Measurements from ENCODE around the gene HSPG2. TPM values are rescaled to one million over a fixed set of nuclear protein-coding genes. Genes with fewer than 3 reads are reported as not detected.

HSPG2 gene
- total and polyA plus RNA-seq, 2 of the 8 experiments (the other 6 are each of a cell fraction or from before 2014, with no cell fraction given), result 17.8 to 111 TPM

DNA sequence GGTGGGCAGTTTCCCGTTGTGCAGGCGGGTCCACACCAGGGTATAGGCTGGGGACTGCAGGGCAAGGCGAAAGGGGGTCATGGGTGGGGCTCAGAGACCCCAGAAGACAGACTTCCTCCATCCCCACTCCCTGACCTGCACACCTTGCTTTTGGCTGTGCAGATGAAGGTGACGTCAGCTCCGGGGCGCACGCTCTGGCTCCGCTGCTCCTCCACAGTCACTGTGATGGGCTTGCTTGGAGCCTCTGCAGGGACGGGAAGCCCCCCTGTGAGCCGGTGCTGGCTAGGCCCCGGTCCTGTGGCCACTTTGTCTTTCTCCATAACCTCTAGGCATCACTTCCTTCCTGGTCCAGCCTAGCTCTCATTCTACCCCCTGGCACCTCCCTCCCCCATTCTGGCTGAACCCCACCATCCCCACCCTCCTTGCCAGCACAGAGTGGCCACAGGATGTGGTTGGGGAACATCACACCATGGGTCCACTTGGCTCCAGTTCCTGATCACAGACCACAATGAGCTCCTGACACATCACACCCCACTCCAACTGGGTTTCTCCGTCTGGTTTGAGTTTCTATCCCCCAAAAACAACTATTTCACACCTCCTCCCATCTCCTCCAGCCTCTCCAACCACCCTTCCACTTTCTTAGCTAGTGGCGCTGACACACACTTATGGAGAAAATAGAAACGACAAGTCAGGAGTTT is 79.8 kb downstream of the HSPG2 start:
- no peak overlapping the region for H2BK15ac ChIP-seq (ENCODE audit: low read length)
- H3K79me1 ChIP-seq (ENCODE audit: low read depth, low read length), result no peaks in the 10 kb centered on the region
- H4K20me1 ChIP-seq (replicated peaks in 1 of 2; ENCODE audit: control insufficient read depth in 1 of 2, insufficient read depth in 2 of 2, low read length in 2 of 2), result peaks cover 0 to 4% of the 10 kb centered on the region in 2 experiments
- H2BK5ac ChIP-seq (ENCODE audit: low read depth, low read length), result no peak overlapping the region
- H2BK120ac ChIP-seq (replicated peaks; ENCODE audit: low read depth, low read length), result no peak overlapping the region
- H3K79me2 ChIP-seq (ENCODE audit: control insufficient read depth in 1 of 2, insufficient read depth in 2 of 2, low read length in 2 of 2), result no peaks in the 10 kb centered on the region
- no peak overlapping the region for H2AK5ac ChIP-seq (ENCODE audit: low read depth, low read length)
- H3K4me1 ChIP-seq (replicated peaks in 1 of 4; ENCODE audit: control insufficient read depth in 3 of 4, insufficient read depth in 4 of 4, low read length in 3 of 4), result no peaks in the 10 kb centered on the region
- no peak for TF ChIP-seq CHD2 (IDR thresholded peaks at IDR 0.05; ENCODE audit: low read length)
- TF ChIP-seq ZNF274 (IDR thresholded peaks at IDR 0.05; ENCODE audit: borderline replicate concordance, extremely low read depth, low read length), result no peak
- TF ChIP-seq NANOG (IDR thresholded peaks at IDR 0.05; ENCODE audit: insufficient read depth, low read depth, low read length, poor library complexity, severe bottlenecking), result no peak
- TF ChIP-seq TCF12 (IDR thresholded peaks at IDR 0.05; ENCODE audit: low read depth, low read length), result no peak
- TF ChIP-seq SIN3A (conservative IDR thresholded peaks at IDR 0.05 in 1 of 2, IDR thresholded peaks at IDR 0.05 in 1 of 2; ENCODE audit: low read depth in 1 of 2, low read length in 2 of 2), result no peak
- TF ChIP-seq RFX5 (IDR thresholded peaks at IDR 0.05; ENCODE audit: borderline replicate concordance, low read depth, low read length), result no peak
- TF ChIP-seq SIX5 (IDR thresholded peaks at IDR 0.05; ENCODE audit: low read depth, low read length), result no peak
- no peak for TF ChIP-seq YY1 (IDR thresholded peaks at IDR 0.05; ENCODE audit: low read depth, low read length)
- TF ChIP-seq PHF8 (conservative IDR thresholded peaks at IDR 0.05; ENCODE audit: low read depth, low read length), result no peak
- no peak for TF ChIP-seq CBX8 (IDR thresholded peaks at IDR 0.05; ENCODE audit: borderline replicate concordance, low read depth, low read length)
- no peak for TF ChIP-seq USF2 (IDR thresholded peaks at IDR 0.05; ENCODE audit: low read length)
- FAIRE-seq (no peak), DNase-seq (ENCODE audit: low read depth in 1 of 2, low spot score in 2 of 2) (no peak)
- ChIA-PET CTCF (ENCODE audit: partially characterized antibody) (interaction anchor here (0.6 to 1.3 kb wide), 3 partner anchors 16 to 228 kb away, joined by 3 to 4 read pairs (median 4); no protein-coding TSS in a partner anchor), POLR2A (ENCODE audit: partially characterized antibody) (interaction anchor here (1.0 kb wide), 1 partner anchor 12 kb away, joined by 3 read pairs; no protein-coding TSS in a partner anchor)
- no peak overlapping the region for H3K4me2 ChIP-seq (ENCODE audit: insufficient read depth in 1 of 2, low read depth in 2 of 2, low read length in 2 of 2)
- H4K5ac ChIP-seq (ENCODE audit: insufficient read length, low read depth, low read length), result no peak overlapping the region
- H3K56ac ChIP-seq (replicated peaks; ENCODE audit: insufficient read length, low read depth, low read length), result no peak overlapping the region
- no peaks in the 10 kb centered on the region for H3K9me3 ChIP-seq (ENCODE audit: insufficient read depth in 2 of 2, low read depth in 1 of 2, low read length in 1 of 2)
- no peak overlapping the region for H4K91ac ChIP-seq (replicated peaks; ENCODE audit: insufficient read length, low read length)
- H3K9ac ChIP-seq (replicated peaks in 1 of 4; ENCODE audit: extremely low read depth in 1 of 4, low read depth in 3 of 4, low read length in 3 of 4), result no peak overlapping the region
- H2BK12ac ChIP-seq (ENCODE audit: low read depth, low read length), result no peak overlapping the region
- H3K4me3 ChIP-seq (ENCODE audit: extremely low read depth in 1 of 4, insufficient read depth in 2 of 4, low read depth in 3 of 4, low read length in 4 of 4), result no peak overlapping the region
- H3K36me3 ChIP-seq (ENCODE audit: control insufficient read depth in 2 of 4, insufficient read depth in 4 of 4, low read length in 3 of 4), result peaks cover 22 to 68% (median 45%) of the 10 kb centered on the region in 4 experiments
- H2BK20ac ChIP-seq (ENCODE audit: low read length), result no peak overlapping the region
- H4K8ac ChIP-seq (ENCODE audit: extremely low read depth, insufficient read depth, low read length), result no peak overlapping the region
- no peak overlapping the region for H3K14ac ChIP-seq (ENCODE audit: insufficient read length)
- no peak overlapping the region for H2AFZ ChIP-seq (ENCODE audit: low read length)
- H3K23ac ChIP-seq (ENCODE audit: insufficient read length), result no peak overlapping the region
- no peak overlapping the region for H3K18ac ChIP-seq (ENCODE audit: extremely low read depth, low read length)
- WGBS, 2 experiments (ENCODE audit: extremely low coverage in 1 of 2, insufficient coverage in 1 of 2, insufficient read length in 1 of 2, insufficient replicate concordance in 2 of 2, low coverage in 1 of 2, low lambda C conversion rate in 2 of 2, missing lambda C conversion rate in 1 of 2), result 95% methylated on average over 13 of the region's 14 CpGs; no CpG with 5 or more reads in 1 of the 2 experiments
- H3K4ac ChIP-seq (replicated peaks; ENCODE audit: insufficient read length, low read depth, low read length), result no peak overlapping the region
- no peaks in the 10 kb centered on the region for H3K27me3 ChIP-seq (replicated peaks in 1 of 4; ENCODE audit: control insufficient read depth in 3 of 4, extremely low read depth in 1 of 4, insufficient read depth in 3 of 4, low read length in 3 of 4)
- H3K23me2 ChIP-seq (ENCODE audit: low read depth, low read length), result no peaks in the 10 kb centered on the region
- H3K27ac ChIP-seq (ENCODE audit: low read depth, low read length), result no peak overlapping the region
